ENCODE measurements around the gene DUOX2.
"Not testable (repeated sequence)": the region's sequence is repeated elsewhere in the genome, so short reads cannot be mapped to it uniquely, and the experiment has no call there.

DUOX2 gene

GRCh38 chr15:45118131-45118588, 4.2 kb upstream of the DUOX2 start:
- peak; percentile 91 for DNase-seq

- DNase-seq: no peak
These were observed 3.5 kb upstream of the DUOX2 start for GRCh38 chr15:45117308-45118130.

GRCh38 chr15:45116482-45117307, 2.7 kb upstream of the DUOX2 start:
- no peak for DNase-seq

GRCh38 chr15:45116006-45116481, 2.1 kb upstream of the DUOX2 start:
- no peak for DNase-seq

GRCh38 chr15:45115312-45115820, 1.4 kb upstream of the DUOX2 start:
- DNase-seq: no peak

GRCh38 chr15:45114751-45115085, 746 bp upstream of the DUOX2 start:
- DNase-seq: no peak

- no peak for DNase-seq
These were observed 487 bp downstream of the DUOX2 start for GRCh38 chr15:45113380-45113990.

GRCh38 chr15:45112591-45113379, 1.2 kb downstream of the DUOX2 start:
- DNase-seq: no peak

GRCh38 chr15:45112143-45112590, 1.8 kb downstream of the DUOX2 start:
- DNase-seq: no peak

GRCh38 chr15:45111390-45112142, 2.4 kb downstream of the DUOX2 start:
- no peak for DNase-seq

GRCh38 chr15:45110256-45110820, 3.6 kb downstream of the DUOX2 start:
- no peak for DNase-seq

- no peak for DNase-seq
These were observed 5.9 kb downstream of the DUOX2 start for GRCh38 chr15:45107941-45108630.

GRCh38 chr15:45106002-45106790, 7.8 kb downstream of the DUOX2 start:
- DNase-seq: no peak

GRCh38 chr15:45105586-45105985, 8.4 kb downstream of the DUOX2 start:
- no peak for DNase-seq

GRCh38 chr15:45104170-45104569, 9.8 kb downstream of the DUOX2 start:
- not testable (repeated sequence) for DNase-seq

GRCh38 chr15:45102226-45102625, 11.7 kb downstream of the DUOX2 start:
- no peak for DNase-seq

- DNase-seq: no peak
These were observed 12.2 kb downstream of the DUOX2 start for GRCh38 chr15:45101749-45102148.

- no peak for DNase-seq
These were observed 12.9 kb downstream of the DUOX2 start for GRCh38 chr15:45100884-45101625.
